Vagina (tissue), 2 donors: Measurements from ENCODE around the gene DMTF1.

Source experiments
- POLR2A ChIP-seq, 2 donors: fragments of 450-650 bp; IDR thresholded peaks; one replicate each; pipeline ENCODE4 v1.6.1; 2017; ENCODE audit warnings: antibody characterized with exemption in 2 of 2, mild to moderate bottlenecking in 2 of 2, moderate library complexity in 2 of 2
- POLR2AphosphoS5 ChIP-seq, 2 donors: sonication (generic); formaldehyde crosslinking; IDR thresholded peaks; one replicate each; pipeline ENCODE4 v1.9.0; 2017; ENCODE audit warnings: antibody characterized with exemption in 2 of 2, mild to moderate bottlenecking in 2 of 2, low read depth in 1 of 2; ENCODE audit not compliant: insufficient read depth in 1 of 2
- TF ChIP-seq, protein P1 (sequence below), 3 experiments: fragments of 450-650 bp in 2 of 3; fragments of 200-600 bp in 1 of 3; sonication (generic) in 1 of 3; IDR thresholded peaks; one replicate each; pipeline ENCODE4 v1.5.1; 2017 to 2019; ENCODE audit warnings: antibody characterized with exemption in 3 of 3, mild to moderate bottlenecking in 2 of 3, moderate library complexity in 2 of 3

DNA sequence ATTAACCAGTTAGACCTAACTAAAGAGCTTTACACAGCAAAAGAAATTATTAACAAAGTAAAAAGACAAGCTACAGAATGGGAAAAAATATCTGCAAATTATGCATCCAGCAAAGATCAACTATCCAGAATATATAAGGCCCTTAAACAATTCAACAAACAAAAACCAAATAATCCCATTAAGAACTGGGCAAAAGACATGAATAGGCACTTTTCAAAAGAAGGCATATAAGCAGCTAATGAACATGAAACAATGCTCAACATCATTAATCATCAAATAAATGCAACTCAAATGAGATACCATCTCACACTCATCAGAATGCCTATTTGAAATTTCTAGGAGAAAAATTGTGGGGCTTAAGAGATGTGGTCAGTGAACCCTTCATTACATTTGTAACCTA, 15.0 kb upstream of the DMTF1 start:
- TF ChIP-seq, protein P1, sequence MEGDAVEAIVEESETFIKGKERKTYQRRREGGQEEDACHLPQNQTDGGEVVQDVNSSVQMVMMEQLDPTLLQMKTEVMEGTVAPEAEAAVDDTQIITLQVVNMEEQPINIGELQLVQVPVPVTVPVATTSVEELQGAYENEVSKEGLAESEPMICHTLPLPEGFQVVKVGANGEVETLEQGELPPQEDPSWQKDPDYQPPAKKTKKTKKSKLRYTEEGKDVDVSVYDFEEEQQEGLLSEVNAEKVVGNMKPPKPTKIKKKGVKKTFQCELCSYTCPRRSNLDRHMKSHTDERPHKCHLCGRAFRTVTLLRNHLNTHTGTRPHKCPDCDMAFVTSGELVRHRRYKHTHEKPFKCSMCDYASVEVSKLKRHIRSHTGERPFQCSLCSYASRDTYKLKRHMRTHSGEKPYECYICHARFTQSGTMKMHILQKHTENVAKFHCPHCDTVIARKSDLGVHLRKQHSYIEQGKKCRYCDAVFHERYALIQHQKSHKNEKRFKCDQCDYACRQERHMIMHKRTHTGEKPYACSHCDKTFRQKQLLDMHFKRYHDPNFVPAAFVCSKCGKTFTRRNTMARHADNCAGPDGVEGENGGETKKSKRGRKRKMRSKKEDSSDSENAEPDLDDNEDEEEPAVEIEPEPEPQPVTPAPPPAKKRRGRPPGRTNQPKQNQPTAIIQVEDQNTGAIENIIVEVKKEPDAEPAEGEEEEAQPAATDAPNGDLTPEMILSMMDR (IDR thresholded peaks at IDR 0.05), result no peak
- no peak for TF ChIP-seq POLR2AphosphoS5 (IDR thresholded peaks at IDR 0.05; ENCODE audit: insufficient read depth in 1 of 2, low read depth in 1 of 2)
- TF ChIP-seq POLR2A (IDR thresholded peaks at IDR 0.05), result no peak
